ENCODE results near the gene SGK1. TPM values are rescaled to one million over a fixed set of nuclear protein-coding genes. Genes with fewer than 3 reads are reported as not detected.

SGK1 gene
- total and polyA plus RNA-seq, 2 experiments from 2014 or later, result 145 to 161 TPM

DNA sequence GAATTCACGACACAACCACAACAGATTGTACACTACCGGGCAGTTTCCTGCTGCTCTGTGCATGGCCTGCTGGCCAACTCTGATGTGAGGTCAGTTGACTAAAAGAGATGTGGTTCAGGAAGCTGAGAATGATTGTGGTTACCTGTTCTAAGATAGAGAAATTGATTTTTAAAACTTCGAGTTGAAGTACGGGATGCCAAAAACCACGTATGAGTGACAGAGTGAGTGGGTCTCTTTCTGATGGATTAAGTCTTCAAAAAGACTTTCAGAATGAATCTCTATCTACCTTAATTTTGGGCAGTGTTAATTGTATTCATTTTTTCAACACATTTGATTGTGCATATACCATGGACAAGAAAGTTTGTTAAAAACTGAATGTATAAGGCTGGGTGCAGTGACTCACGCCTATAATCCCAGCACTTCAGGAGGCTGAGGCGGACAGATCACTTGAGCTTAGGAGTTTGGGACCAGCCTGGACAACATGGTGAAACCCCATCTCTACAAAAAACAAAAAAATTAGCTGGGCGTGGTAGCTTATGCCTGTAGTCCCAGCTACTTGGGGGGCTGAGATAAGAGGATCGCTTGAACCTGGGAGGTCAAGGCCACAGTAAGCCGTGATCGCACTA is 121.2 kb downstream of the SGK1 start:
- Histone ChIP-seq H3K4me3 (no peak overlapping the region), H3K27me3 (no peaks in the 10 kb centered on the region), H3K9me2 (replicated peaks; ENCODE audit: insufficient read depth) (no peaks in the 10 kb centered on the region), H3K9me3 (ENCODE audit: low read depth) (no peaks in the 10 kb centered on the region), H4K20me1 (ENCODE audit: insufficient read depth, poor library complexity, severe bottlenecking) (no peaks in the 10 kb centered on the region), H3K27ac (no peak overlapping the region), H2AFZ (no peak overlapping the region), H3K4me1 (ENCODE audit: insufficient read depth) (peaks cover 22% of the 10 kb centered on the region), H3K4me2 (no peak overlapping the region), H3K36me3 (replicated peaks; ENCODE audit: insufficient read depth, low read depth) (no peaks in the 10 kb centered on the region), H3K79me2 (no peaks in the 10 kb centered on the region)
- WGBS (ENCODE audit: low lambda C conversion rate, missing lambda C conversion rate), result 95% methylated on average over 11 of the region's 11 CpGs
- no peak for TF ChIP-seq CTCF (IDR thresholded peaks at IDR 0.05; ENCODE audit: poor library complexity)
- TF ChIP-seq EZH2 (IDR thresholded peaks at IDR 0.05; ENCODE audit: borderline replicate concordance), result no peak
- no peak for TF ChIP-seq EZH2phosphoT487 (IDR thresholded peaks at IDR 0.05; ENCODE audit: low read depth, severe bottlenecking, unreplicated experiment)
- DNase-seq (ENCODE audit: low spot score), result no peak

DNA sequence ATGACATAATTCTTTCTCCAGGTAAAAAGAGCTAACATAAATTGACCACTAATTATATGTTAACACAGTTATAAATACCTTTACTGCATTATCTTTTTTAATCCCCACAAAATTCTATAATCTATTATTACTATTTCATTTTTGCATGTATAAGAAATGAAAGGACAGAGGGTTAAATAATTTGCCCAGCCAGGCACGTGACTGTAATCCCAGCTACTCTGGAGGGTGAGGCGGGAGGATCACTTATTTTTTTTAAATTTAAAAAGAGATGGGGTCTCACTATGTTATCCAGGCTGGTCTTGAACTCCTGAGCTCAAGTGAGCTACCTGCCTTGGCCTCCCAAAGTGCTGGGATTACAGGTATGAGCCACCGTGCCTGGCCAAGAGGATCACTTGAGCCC is 121.9 kb downstream of the SGK1 start:
- Histone ChIP-seq H3K9me2 (replicated peaks; ENCODE audit: insufficient read depth) (no peaks in the 10 kb centered on the region), H2AFZ (no peak overlapping the region), H3K4me2 (no peak overlapping the region), H3K27ac (peak overlapping the region; percentile 41), H3K4me1 (ENCODE audit: insufficient read depth) (peaks cover 22% of the 10 kb centered on the region), H3K9me3 (ENCODE audit: low read depth) (no peaks in the 10 kb centered on the region), H3K79me2 (no peaks in the 10 kb centered on the region), H3K4me3 (no peak overlapping the region), H4K20me1 (ENCODE audit: insufficient read depth, poor library complexity, severe bottlenecking) (no peaks in the 10 kb centered on the region), H3K27me3 (no peaks in the 10 kb centered on the region), H3K36me3 (replicated peaks; ENCODE audit: insufficient read depth, low read depth) (no peaks in the 10 kb centered on the region)
- WGBS (ENCODE audit: low lambda C conversion rate, missing lambda C conversion rate), result 84% methylated on average over 3 of the region's 3 CpGs
- no peak for DNase-seq (ENCODE audit: low spot score)
- TF ChIP-seq CTCF (IDR thresholded peaks at IDR 0.05; ENCODE audit: poor library complexity) (no peak), EZH2 (IDR thresholded peaks at IDR 0.05; ENCODE audit: borderline replicate concordance) (no peak), EZH2phosphoT487 (IDR thresholded peaks at IDR 0.05; ENCODE audit: low read depth, severe bottlenecking, unreplicated experiment) (no peak)

DNA sequence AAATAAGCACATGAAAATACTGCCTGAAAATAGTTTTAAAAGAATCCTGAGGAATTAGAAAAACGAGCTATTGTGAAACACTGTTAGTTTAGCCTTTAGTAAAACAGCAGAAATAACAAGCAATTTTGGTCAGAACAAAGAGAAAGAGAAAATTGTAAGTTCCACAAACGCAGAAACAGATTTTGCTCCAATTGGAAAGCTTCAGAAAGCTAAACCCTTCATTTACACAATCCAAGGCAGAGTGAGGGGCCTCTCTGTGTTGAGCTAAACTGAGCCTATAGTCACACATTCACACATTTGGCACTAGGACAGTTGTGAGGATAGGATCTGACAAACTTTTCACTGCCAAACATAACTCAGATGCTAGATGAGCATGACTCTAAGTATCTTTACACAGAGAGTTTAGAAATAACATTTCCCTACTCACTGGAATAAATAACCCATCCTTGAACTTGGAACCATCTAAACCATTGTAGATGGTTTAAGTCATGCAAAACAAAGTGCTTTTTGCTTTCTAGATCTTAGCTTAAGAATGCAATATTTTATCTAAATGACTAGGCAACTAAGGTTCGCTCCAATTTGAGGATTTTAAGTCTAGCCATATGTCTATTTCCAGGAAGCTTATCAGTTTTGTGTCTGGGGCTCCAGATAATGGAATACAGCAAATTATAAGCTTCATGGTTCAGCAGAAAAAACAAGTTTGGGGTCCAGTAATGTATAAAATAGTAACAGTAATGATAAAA is 122.6 kb downstream of the SGK1 start:
- Histone ChIP-seq H3K4me1 (ENCODE audit: insufficient read depth) (peaks cover 18% of the 10 kb centered on the region), H3K4me3 (no peak overlapping the region), H3K27me3 (no peaks in the 10 kb centered on the region), H3K79me2 (no peaks in the 10 kb centered on the region), H3K4me2 (peak overlapping the region; percentile 22), H4K20me1 (ENCODE audit: insufficient read depth, poor library complexity, severe bottlenecking) (no peaks in the 10 kb centered on the region), H3K36me3 (replicated peaks; ENCODE audit: insufficient read depth, low read depth) (no peaks in the 10 kb centered on the region), H3K27ac (peak overlapping the region; percentile 41), H2AFZ (peak overlapping the region; percentile 12), H3K9me2 (replicated peaks; ENCODE audit: insufficient read depth) (no peaks in the 10 kb centered on the region), H3K9me3 (ENCODE audit: low read depth) (no peaks in the 10 kb centered on the region)
- DNase-seq (ENCODE audit: low spot score), result no peak
- 43% methylated on average over 3 of the region's 3 CpGs for WGBS (ENCODE audit: low lambda C conversion rate, missing lambda C conversion rate)
- TF ChIP-seq CTCF (IDR thresholded peaks at IDR 0.05; ENCODE audit: poor library complexity) (no peak), EZH2phosphoT487 (IDR thresholded peaks at IDR 0.05; ENCODE audit: low read depth, severe bottlenecking, unreplicated experiment) (no peak), EZH2 (IDR thresholded peaks at IDR 0.05; ENCODE audit: borderline replicate concordance) (no peak)

Data from hepatocyte (in vitro differentiated cells).